ENCODE results near the gene KCNN2.

DNA sequence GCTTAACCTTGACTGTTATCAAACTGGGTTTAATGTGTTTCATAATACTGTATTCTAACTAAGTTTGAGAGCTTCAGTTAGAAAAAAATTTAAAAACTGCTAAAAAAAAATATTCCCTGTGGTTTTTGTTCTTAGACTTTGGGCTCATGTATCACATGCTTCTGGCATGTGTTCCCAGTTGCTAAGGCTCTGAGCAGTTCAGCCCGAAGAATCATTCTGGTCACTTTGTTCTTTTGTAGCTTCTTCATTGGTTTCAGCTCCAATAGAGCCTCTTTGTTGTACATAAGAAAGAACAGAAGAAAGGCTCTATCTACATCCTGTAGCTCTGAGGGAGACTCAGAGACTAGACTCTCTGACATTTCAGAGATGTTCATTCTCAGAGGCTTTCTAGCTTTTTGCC lies 25.6 kb downstream of the KCNN2 start:
- TF ChIP-seq, protein P1, sequence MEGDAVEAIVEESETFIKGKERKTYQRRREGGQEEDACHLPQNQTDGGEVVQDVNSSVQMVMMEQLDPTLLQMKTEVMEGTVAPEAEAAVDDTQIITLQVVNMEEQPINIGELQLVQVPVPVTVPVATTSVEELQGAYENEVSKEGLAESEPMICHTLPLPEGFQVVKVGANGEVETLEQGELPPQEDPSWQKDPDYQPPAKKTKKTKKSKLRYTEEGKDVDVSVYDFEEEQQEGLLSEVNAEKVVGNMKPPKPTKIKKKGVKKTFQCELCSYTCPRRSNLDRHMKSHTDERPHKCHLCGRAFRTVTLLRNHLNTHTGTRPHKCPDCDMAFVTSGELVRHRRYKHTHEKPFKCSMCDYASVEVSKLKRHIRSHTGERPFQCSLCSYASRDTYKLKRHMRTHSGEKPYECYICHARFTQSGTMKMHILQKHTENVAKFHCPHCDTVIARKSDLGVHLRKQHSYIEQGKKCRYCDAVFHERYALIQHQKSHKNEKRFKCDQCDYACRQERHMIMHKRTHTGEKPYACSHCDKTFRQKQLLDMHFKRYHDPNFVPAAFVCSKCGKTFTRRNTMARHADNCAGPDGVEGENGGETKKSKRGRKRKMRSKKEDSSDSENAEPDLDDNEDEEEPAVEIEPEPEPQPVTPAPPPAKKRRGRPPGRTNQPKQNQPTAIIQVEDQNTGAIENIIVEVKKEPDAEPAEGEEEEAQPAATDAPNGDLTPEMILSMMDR (IDR thresholded peaks at IDR 0.05): no peak
- no peak for TF ChIP-seq POLR2AphosphoS5 (IDR thresholded peaks at IDR 0.05; ENCODE audit: insufficient read depth in 1 of 2, low read depth in 1 of 2)

All from vagina (tissue), 2 donors.